NB4 (cell line): ENCODE data around the gene NOVA2.

Source experiments
- DNase-seq: peaks from one replicate; pipeline ENCODE4 v3.0.0; 2010; ENCODE audit warnings: low read depth
- H3K4me3 ChIP-seq: one replicate; pipeline ENCODE4 v1.5.1; 2011; ENCODE audit warnings: mild to moderate bottlenecking, low read depth, low read length, moderate library complexity
- CTCF ChIP-seq: IDR thresholded peaks from one replicate; pipeline ENCODE4 v1.5.1; 2012; ENCODE audit warnings: low read depth, low read length
- MAX ChIP-seq: IDR thresholded peaks from 2 replicates; pipeline ENCODE4 v1.6.1; 2011; ENCODE audit warnings: low read depth, low read length
- MYC ChIP-seq: IDR thresholded peaks from 2 replicates; pipeline ENCODE4 v1.6.1; 2011; ENCODE audit warnings: low read depth, low read length
- POLR2A ChIP-seq: IDR thresholded peaks from 2 replicates; pipeline ENCODE4 v1.6.1; 2011; ENCODE audit warnings: mild to moderate bottlenecking; ENCODE audit not compliant: insufficient read length; ENCODE audit errors: extremely low read depth

Gene NOVA2

GRCh38 chr19:45973553-45974338 lies at the start of gene NOVA2:
NOVA2 (minus strand) TSS chr19:45973865; CDS start chr19:45973351, 514 bp downstream.
- DNase-seq, result peak; percentile 59
- no peak for TF ChIP-seq MYC
- no peak for TF ChIP-seq CTCF
- no peak for TF ChIP-seq MAX
- no peak for TF ChIP-seq POLR2A
- no peak within 1 kb of the TSS for H3K4me3 ChIP-seq

- TF ChIP-seq CTCF, result no peak
- TF ChIP-seq POLR2A, result no peak
These were observed 49.7 kb upstream of the NOVA2 start for GRCh38 chr19:46023311-46023779.

GRCh38 chr19:46022431-46023310 lies 49.0 kb upstream of the NOVA2 start, which contains the start of gene PGLYRP1:
PGLYRP1 (minus strand) TSS chr19:46023053; CDS start chr19:46023021, 32 bp downstream.
- peak; percentile 20 for DNase-seq
- TF ChIP-seq POLR2A (no peak), MAX (no peak), MYC (no peak)
- no peak within 1 kb of the TSS for H3K4me3 ChIP-seq

More at GRCh38 chr19:46023311-46023779, 49.7 kb upstream of the NOVA2 start:
- peak; percentile 45 for DNase-seq
- H3K4me3 ChIP-seq, result no peak overlapping the region

GRCh38 chr19:46022061-46022430 lies 48.4 kb upstream of the NOVA2 start:
- DNase-seq, result no peak
- no peak for TF ChIP-seq POLR2A
- no peak for TF ChIP-seq MYC
- TF ChIP-seq MAX, result no peak
- no peak for TF ChIP-seq CTCF
- no peak overlapping the region for H3K4me3 ChIP-seq

GRCh38 chr19:46021531-46022041 lies 47.9 kb upstream of the NOVA2 start:
- H3K4me3 ChIP-seq, result no peak overlapping the region
- TF ChIP-seq MAX (no peak), POLR2A (no peak), MYC (no peak), CTCF (no peak)
- peak; percentile 36 for DNase-seq

- DNase-seq, result no peak
- no peak overlapping the region for H3K4me3 ChIP-seq
- TF ChIP-seq CTCF, result no peak
- no peak for TF ChIP-seq POLR2A
- no peak for TF ChIP-seq MYC
- TF ChIP-seq MAX, result no peak
These were observed 47.1 kb upstream of the NOVA2 start for GRCh38 chr19:46020819-46021125.
